GM12878 (cell line): ENCODE results near the gene TRAF7. TPM values are rescaled to one million over a fixed set of nuclear protein-coding genes. Genes with fewer than 3 reads are reported as not detected.

ENCODE experiments used
- ATAC-seq: fragments of 200-7000 bp; cut with Tn5 transposase; 3 replicates; pipeline ENCODE4 v1.9.1; 2020; ENCODE audit warnings: mild to moderate bottlenecking, moderate library complexity
- BruUV-seq: library from RNA; stranded (reverse); fragments of 400-500 nt; replicated peaks from 2 replicates; lab custom pipeline; 2021; lab: Mats Ljungman, UMichigan
- CTCF ChIA-PET: fragments of 300-600 bp; sonication (Branson Sonifier 250); formaldehyde crosslinking; extraction: SDS; loops from one replicate; lab custom pipeline; 2021; ENCODE audit warnings: inconsistent platforms; lab: Yijun Ruan, JAX
- POLR2A ChIA-PET: fragments of 350-600 bp; formaldehyde crosslinking; extraction: SDS; loops from one replicate; lab custom pipeline; 2021; ENCODE audit warnings: inconsistent platforms; lab: Charles Lee
- RAD21 ChIA-PET: fragments of 300-600 bp; sonication (Branson Sonifier 250); formaldehyde crosslinking; loops from one replicate; lab custom pipeline; 2023; ENCODE audit warnings: antibody characterized with exemption; ENCODE audit not compliant: unreplicated experiment; lab: Charles Lee
- SMC1A ChIA-PET: fragments of 300-600 bp; sonication (Branson Sonifier 250); formaldehyde crosslinking; loops from one replicate; lab custom pipeline; 2023; ENCODE audit not compliant: unreplicated experiment, uncharacterized antibody; lab: Charles Lee
- DNase-seq: peaks from one replicate; pipeline ENCODE4 v3.0.0-alpha.2; 2011; ENCODE audit warnings: low read depth, low spot score
- FAIRE-seq: peaks from 3 replicates; lab custom pipeline; 2011; peaks lifted over from hg19 to GRCh38; lab: Jason Lieb, UNC
- H2AFZ ChIP-seq: 2 replicates; pipeline ENCODE4 v1.6.0; 2011; ENCODE audit warnings: low read depth, low read length, control low read depth; ENCODE audit not compliant: control insufficient read depth
- H3K27ac ChIP-seq: 2 replicates; pipeline ENCODE4 v1.5.1; 2011; ENCODE audit warnings: control low read depth; ENCODE audit not compliant: control insufficient read depth, insufficient read depth
- H3K27me3 ChIP-seq, 2 experiments: replicated peaks in 1 of 2; 2 replicates each; pipeline versions ENCODE4 v1.6.0 to v1.6.1; 2011; ENCODE audit warnings: low read length in 1 of 2; ENCODE audit not compliant: control insufficient read depth in 2 of 2, insufficient read depth in 2 of 2
- H3K36me3 ChIP-seq, 2 experiments: 2 replicates each; pipeline ENCODE4 v1.5.1; 2011; ENCODE audit warnings: low read length in 1 of 2; ENCODE audit not compliant: control insufficient read depth in 2 of 2, insufficient read depth in 2 of 2
- H3K4me1 ChIP-seq: 2 replicates; pipeline ENCODE4 v1.6.1; 2011; ENCODE audit warnings: mild to moderate bottlenecking, low read length, moderate library complexity, mixed read lengths; ENCODE audit not compliant: control insufficient read depth, insufficient read depth
- H3K4me2 ChIP-seq: 2 replicates; pipeline ENCODE4 v1.6.0; 2011; ENCODE audit warnings: control low read depth; ENCODE audit not compliant: control insufficient read depth, insufficient read depth
- H3K4me3 ChIP-seq: fragments of 200-600 bp; sonication (generic); 2 replicates; pipeline ENCODE4 v1.5.1; 2016
- H3K79me2 ChIP-seq: 2 replicates; pipeline ENCODE4 v1.6.0; 2011; ENCODE audit warnings: low read length; ENCODE audit not compliant: control insufficient read depth, insufficient read depth
- H3K9ac ChIP-seq: 2 replicates; pipeline ENCODE4 v1.8.0; 2011; ENCODE audit warnings: low read length, control low read depth, mixed read lengths; ENCODE audit not compliant: control insufficient read depth, insufficient read depth
- H3K9me3 ChIP-seq: replicated peaks from 3 replicates; pipeline ENCODE4 v1.5.1; 2011; ENCODE audit warnings: mild to moderate bottlenecking, low read length; ENCODE audit not compliant: control insufficient read depth, insufficient read depth
- H4K20me1 ChIP-seq: 2 replicates; pipeline ENCODE4 v1.6.0; 2011; ENCODE audit not compliant: control insufficient read depth, insufficient read depth
- HDAC6 ChIP-seq: fragments of 200-600 bp; sonication (generic); IDR thresholded peaks from one replicate; pipeline ENCODE4 v1.8.0; 2017; ENCODE audit warnings: antibody characterized with exemption; ENCODE audit not compliant: unreplicated experiment
- POLR2AphosphoS5 ChIP-seq: IDR thresholded peaks from 2 replicates; pipeline ENCODE4 v1.6.1; 2011; ENCODE audit warnings: mild to moderate bottlenecking, low read length, inconsistent platforms
- SMAD5 ChIP-seq: IDR thresholded peaks from 2 replicates; pipeline ENCODE4 v1.6.1; 2016; ENCODE audit warnings: antibody characterized with exemption, low read depth
- whole genome bisulfite sequencing: methylation state at CpG from one replicate; pipeline ENCODE4 v1.1.6; 2016; ENCODE audit warnings: low lambda C conversion rate; ENCODE audit not compliant: insufficient replicate concordance, insufficient coverage; ENCODE audit errors: missing lambda C conversion rate; 5-methylcytosine and 5-hydroxymethylcytosine counted together
- in situ Hi-C: fragments of 300-500 bp; cut with MboI; formaldehyde crosslinking; loops from 9 replicates; pipeline ENCODE4 v1.14.3; 2018; ENCODE audit warnings: mixed read lengths
- intact Hi-C: fragments of 100-400 bp; cut with micrococcal nuclease; formaldehyde crosslinking; loops from one replicate; pipeline ENCODE4 v1.14.2; 2022; ENCODE audit not compliant: unreplicated experiment
- polyA plus RNA-seq, 11 experiments: library from polyadenylated mRNA; depleted of rRNA in 4 of 11; unstranded in 6 of 11; stranded (reverse) in 5 of 11; fragments of >200 nt; fragmentation: Nextera tagmentation in 4 of 11; fragmentation: Illumina TruSeq in 1 of 11; extraction: Ambion mirVana in 4 of 11; extraction: Trizol in 1 of 11; gene quantifications; 1 replicate in 1 of 11; 2 replicates in 10 of 11; pipeline versions ENCODE4 v1.2.1 to v1.2.3, GENCODE V29; 2011 to 2016; ENCODE audit warnings: inconsistent platforms in 2 of 11, missing spikeins in 2 of 11, low read depth in 1 of 11
- total RNA-seq, 4 experiments: library from RNA; depleted of rRNA in 3 of 4; stranded (reverse); fragments of >200 nt in 3 of 4; fragmentation: Illumina TruSeq in 1 of 4; extraction: Trizol in 1 of 4; gene quantifications; 2 replicates each; pipeline versions ENCODE4 v1.2.1 to v1.2.3, GENCODE V29; 2013 to 2021
- TF ChIP-seq, protein P1 (sequence below): fragments of 450-650 bp; IDR thresholded peaks from 2 replicates; pipeline ENCODE4 v1.6.1; 2014; ENCODE audit warnings: mild to moderate bottlenecking

Gene TRAF7
- total and polyA plus RNA-seq, 10 of the 15 experiments (the other 5 are each of a cell fraction or from before 2014, with no cell fraction given): 0.61 to 87.0 (median 30.0) TPM

GRCh38 chr16:2151188-2152091 is 4.1 kb upstream of the TRAF7 start:
- no TSS peak for BruUV-seq
- H4K20me1 ChIP-seq: peaks cover 9% of the 10 kb centered on the region; the same call in 1 of the 2 replicates
- CTCF ChIA-PET: interaction anchor here (0.6 to 2.0 kb wide), 8 partner anchors 11 to 156 kb away, joined by 3 to 18 read pairs (median 3); partner anchors contain the start of gene PKD1
- SMC1A ChIA-PET: interaction anchor here (0.9 to 1.4 kb wide), 3 partner anchors 11 to 135 kb away, joined by 3 to 5 read pairs (median 3); no protein-coding TSS in a partner anchor
- no peak for DNase-seq
- H3K27ac ChIP-seq: peak overlapping the region; percentile 13; the same call in 1 of the 2 replicates
- TF ChIP-seq, protein P1, sequence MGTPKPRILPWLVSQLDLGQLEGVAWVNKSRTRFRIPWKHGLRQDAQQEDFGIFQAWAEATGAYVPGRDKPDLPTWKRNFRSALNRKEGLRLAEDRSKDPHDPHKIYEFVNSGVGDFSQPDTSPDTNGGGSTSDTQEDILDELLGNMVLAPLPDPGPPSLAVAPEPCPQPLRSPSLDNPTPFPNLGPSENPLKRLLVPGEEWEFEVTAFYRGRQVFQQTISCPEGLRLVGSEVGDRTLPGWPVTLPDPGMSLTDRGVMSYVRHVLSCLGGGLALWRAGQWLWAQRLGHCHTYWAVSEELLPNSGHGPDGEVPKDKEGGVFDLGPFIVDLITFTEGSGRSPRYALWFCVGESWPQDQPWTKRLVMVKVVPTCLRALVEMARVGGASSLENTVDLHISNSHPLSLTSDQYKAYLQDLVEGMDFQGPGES: no peak
- TF ChIP-seq POLR2AphosphoS5: peak; percentile 32; the same call in 1 of the 2 replicates
- TF ChIP-seq HDAC6: peak; percentile 48
- TF ChIP-seq SMAD5: 0 out of 2 replicates have a peak, but pooled peaks have one; percentile 13
- TF ChIP-seq, all 136 proteins: peak for 3
- intact Hi-C loops: loop anchor here (5.0 kb wide), 1 partner anchor 144 kb away; the partner anchor contains the start of gene ZNF598
- Histone ChIP-seq H3K36me3 (peaks cover 0 to 20% of the 10 kb centered on the region in 2 experiments; a peak in 2 of 4 replicates), H2AFZ (no peak overlapping the region), H3K4me2 (peak overlapping the region; percentile 75), H3K9ac (peak overlapping the region; percentile 100), H3K4me3 (peak overlapping the region; percentile 98; the same call in 1 of the 2 replicates), H3K27me3 (no peaks in the 10 kb centered on the region), H3K4me1 (peaks cover 37% of the 10 kb centered on the region), H3K9me3 (no peaks in the 10 kb centered on the region), H3K79me2 (peaks cover 37% of the 10 kb centered on the region)
- FAIRE-seq: no peak
- ChIA-PET POLR2A (interaction anchor here (0.6 kb wide), 1 partner anchor 1950 kb away, joined by 3 read pairs; no protein-coding TSS in a partner anchor), RAD21 (interaction anchor here (1.2 to 1.9 kb wide), 3 partner anchors 10 to 30 kb away, joined by 3 to 16 read pairs (median 10); no protein-coding TSS in a partner anchor)
- 31% methylated on average over 13 of the region's 13 CpGs for WGBS
- in situ Hi-C loops: no loop called here
- ATAC-seq: no peak
